ENCODE measurements around the gene NCOA7.
A peak's percentile ranks its signal among the peaks of the same experiment; 100 is the strongest.

Gene NCOA7, protein sequence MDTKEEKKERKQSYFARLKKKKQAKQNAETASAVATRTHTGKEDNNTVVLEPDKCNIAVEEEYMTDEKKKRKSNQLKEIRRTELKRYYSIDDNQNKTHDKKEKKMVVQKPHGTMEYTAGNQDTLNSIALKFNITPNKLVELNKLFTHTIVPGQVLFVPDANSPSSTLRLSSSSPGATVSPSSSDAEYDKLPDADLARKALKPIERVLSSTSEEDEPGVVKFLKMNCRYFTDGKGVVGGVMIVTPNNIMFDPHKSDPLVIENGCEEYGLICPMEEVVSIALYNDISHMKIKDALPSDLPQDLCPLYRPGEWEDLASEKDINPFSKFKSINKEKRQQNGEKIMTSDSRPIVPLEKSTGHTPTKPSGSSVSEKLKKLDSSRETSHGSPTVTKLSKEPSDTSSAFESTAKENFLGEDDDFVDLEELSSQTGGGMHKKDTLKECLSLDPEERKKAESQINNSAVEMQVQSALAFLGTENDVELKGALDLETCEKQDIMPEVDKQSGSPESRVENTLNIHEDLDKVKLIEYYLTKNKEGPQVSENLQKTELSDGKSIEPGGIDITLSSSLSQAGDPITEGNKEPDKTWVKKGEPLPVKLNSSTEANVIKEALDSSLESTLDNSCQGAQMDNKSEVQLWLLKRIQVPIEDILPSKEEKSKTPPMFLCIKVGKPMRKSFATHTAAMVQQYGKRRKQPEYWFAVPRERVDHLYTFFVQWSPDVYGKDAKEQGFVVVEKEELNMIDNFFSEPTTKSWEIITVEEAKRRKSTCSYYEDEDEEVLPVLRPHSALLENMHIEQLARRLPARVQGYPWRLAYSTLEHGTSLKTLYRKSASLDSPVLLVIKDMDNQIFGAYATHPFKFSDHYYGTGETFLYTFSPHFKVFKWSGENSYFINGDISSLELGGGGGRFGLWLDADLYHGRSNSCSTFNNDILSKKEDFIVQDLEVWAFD

DNA sequence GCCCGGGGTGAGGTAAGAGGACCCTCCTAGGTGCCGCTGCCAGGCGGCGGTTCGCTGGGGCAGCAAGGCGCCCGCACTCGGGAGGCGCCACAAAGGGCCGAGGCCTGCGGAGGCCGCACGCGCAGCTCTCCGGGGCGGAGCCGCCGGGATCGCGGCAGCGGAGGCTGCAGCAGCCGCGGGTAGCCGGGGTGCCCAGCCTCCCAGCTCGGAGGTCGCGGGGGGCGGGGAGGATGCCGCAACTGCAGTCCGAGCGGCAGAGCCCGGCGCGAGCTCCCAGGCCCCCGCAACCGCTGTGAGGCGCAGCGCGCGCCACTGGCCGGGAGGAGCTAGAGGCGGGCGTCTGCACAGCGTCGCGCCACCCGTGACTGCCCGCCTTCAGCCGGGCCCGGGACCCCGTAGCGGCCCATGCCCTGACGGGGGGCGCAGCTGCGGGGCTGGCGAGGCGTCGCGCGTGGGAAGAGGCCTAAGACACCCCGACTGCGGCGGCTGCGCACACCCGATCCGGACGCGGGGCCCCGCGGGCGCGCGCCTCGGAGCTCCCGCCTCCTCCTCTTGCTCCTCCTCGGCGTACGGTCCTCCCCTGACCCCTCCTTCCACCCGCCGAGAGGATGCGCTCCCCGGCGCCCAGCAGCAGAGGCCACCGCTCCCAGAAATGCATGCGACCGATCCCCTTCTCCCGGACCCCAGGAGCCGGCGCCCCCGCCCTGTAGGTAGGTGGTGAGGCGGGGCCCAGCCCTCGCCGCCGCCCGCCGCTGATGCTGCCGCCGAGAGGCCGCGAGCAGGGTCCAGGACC is at the start of gene NCOA7:
Gene NCOA7 (plus strand): TSS at position 603 of the 793 bp plus-strand sequence. CDS start 24,395 bp downstream, outside the sequence.
- DNase-seq (ENCODE audit: low read depth in 2 of 2), result peak; percentile 31 to 55

- no peak for DNase-seq (ENCODE audit: low read depth in 2 of 2)
Observed at GRCh38 chr6:125741336-125741735, 49.4 kb upstream of the NCOA7 start.

GRCh38 chr6:125742024-125742423 is 48.7 kb upstream of the NCOA7 start:
- no peak for DNase-seq (ENCODE audit: low read depth in 2 of 2)

DNA sequence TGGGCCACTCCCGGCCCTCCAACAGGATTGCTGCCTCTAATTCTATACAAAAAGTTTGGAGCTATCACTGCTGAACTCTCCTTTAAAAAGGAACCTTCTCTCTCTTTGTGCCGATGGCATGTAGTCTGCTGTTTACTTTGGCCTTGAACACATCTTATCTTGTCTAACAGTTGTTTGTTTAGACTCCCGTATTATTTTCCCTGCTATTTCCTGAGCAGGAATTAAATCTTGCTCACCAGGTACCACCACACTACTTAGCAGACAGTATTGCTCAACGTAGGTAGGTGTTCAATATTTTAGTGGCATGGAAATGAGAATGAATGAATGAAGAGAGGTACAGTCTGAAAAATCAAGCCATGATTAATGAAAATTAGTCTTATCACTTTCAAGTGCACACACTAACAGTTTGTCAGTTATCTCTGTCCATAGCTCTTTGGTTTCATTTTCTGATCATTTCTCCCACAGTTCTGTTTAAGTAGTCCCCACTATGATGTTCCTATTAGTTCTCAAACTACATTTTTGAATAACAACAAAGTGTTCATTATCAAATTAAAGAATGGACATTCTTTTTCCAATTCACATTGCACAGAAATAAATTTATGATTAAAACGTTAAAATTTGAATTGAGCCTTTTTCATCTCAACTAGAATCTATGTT is 48.2 kb upstream of the NCOA7 start:
- DNase-seq (ENCODE audit: low read depth in 2 of 2), result no peak

DNA sequence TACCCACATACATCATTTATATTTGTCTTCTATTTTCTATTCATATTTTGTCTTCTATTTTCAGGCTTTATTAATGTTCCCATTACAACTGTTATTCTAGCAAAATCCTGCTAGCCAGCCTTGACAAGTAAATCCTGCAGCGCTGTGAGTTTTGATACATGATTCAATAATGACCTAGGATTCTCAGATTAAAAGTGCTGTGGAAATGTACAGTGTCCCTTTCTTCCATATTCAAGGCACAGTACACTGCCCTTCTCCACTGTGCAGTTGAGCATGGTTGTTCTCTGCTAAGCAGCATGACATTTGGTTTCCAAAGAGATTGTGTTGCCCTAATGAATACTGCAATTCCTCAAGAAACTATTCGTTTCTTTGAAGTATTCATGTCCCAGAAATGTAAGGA is 47.2 kb upstream of the NCOA7 start:
- no peak for DNase-seq (ENCODE audit: low read depth in 2 of 2)

- no peak for DNase-seq (ENCODE audit: low read depth in 2 of 2)
Observed at GRCh38 chr6:125745281-125746018, 45.3 kb upstream of the NCOA7 start.

GRCh38 chr6:125746019-125746414 is 44.7 kb upstream of the NCOA7 start:
- DNase-seq (ENCODE audit: low read depth in 2 of 2), result no peak

DNA sequence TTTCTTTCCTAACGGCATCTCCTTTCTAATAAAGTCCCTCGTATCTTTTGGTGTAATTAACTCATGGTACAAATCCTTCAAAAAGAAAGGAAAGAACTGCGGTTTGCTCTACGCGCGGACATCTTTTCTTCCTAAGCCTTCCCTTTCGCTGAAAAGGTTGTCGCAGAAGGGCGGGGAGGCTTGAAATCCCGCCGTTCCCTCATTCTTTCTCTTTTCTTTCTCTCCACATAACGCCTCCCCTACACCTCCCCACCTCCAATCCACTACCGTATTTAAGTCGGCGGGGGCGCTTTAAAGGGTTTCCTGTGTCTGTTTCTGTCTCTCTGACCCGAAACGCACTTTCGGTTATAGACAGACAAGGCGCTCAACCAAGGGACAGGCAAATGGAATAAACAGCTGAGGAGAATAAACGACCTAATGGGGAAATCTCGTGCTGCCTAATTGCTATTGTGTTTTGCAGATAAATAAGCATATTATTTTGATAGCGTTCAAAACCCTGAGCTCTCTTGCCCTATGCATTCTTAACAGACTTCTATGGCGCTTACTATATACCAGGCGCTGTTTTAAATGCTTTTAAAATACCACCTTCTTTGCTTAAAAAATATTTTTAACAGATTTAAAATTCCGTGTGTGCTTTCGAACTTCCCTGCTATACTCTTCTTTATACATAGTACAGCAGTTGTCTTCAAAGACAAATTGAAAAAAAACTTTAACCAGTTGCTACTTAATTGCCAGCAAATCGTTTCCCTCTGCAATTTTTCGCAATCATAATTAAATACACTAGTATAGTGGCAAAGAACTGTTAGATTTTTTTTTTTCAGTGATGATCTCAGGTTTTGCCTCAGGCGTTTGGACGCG is 43.8 kb upstream of the NCOA7 start:
- peak; percentile 20 to 35 for DNase-seq (ENCODE audit: low read depth in 2 of 2)

- no peak for DNase-seq (ENCODE audit: low read depth in 2 of 2)
Observed at GRCh38 chr6:125747589-125748405, 43.0 kb upstream of the NCOA7 start.

DNA sequence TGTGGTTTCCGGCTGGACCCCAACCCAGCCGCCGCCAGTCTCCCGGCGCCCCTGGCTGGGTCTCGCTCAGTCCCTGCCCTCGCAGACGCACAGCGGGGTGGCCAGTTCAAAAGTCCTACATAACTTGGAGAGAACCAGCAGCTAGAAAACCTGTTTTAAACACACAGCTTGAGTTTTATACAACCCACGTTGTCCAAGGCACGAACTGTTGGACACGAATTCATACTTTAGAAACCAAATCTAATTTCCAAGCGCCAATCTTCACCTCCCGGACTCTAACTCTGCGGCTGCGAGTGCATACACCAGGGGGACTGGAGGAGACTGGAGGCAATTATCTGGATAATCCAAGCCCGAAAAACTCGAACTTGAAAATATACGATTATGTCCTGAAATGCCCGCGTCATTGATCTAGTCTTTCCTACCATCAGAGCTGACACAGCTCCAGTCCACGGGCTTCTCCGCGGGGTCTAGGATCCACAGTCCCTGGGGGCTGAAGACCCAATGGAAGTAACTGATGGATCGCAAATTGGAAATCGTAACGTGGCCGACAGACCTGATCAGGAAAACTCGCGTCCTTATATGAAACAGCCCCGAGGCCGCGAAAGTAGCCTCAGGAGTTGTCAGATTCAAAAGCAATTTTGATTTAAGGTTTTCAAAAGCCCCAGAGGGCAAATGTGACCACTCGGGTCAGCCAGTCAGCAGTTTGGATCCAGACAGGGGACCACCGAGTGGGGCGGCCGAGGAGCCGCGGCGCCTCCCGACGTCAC is 42.2 kb upstream of the NCOA7 start:
- DNase-seq (ENCODE audit: low read depth in 2 of 2), result no peak

- peak; percentile 49 to 60 for DNase-seq (ENCODE audit: low read depth in 2 of 2)
Observed at GRCh38 chr6:125749173-125749864, 41.4 kb upstream of the NCOA7 start, which contains the start of gene HEY2. Gene HEY2, plus strand, starts transcription at chr6:125749632. Its CDS starts 145 bp downstream, at chr6:125749777.

DNA sequence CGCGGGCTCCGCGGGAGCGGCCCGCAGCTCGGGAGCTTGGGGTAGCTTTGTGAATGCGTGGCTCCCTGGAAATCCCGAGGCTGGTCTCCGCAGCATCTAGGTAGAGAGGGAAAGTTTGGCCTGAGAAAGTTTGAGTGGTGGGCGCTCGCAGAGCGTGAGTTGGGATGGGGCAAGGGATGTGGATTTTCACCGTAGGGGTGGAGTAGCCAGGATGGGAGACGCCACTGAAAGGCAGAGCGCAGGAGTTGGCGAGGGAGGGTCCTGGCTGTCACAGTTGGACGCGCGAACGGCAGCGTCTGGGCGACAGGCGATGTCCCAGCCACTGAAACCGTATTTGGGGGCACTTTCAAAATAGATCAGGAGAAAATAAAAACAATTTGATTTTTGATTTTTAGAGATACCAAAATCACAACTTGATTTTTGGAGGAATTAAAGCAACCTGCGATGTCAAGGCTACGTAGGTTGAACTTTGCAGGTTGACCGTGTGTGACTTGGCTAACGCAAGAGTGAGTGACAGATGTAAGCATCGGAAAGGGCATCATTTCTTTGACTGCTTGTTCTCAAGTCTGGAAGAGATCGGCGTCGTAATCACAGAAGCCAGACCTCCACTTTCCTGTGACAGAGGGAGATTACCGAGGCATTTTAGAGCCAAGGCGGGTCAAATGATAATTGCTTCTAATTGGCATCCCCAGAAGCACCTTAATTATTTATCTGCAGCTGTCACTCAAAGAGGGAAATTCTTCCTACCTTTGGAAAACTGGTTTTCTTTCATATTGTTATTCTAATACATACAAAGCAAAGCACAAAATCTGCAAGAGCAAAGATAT is 40.7 kb upstream of the NCOA7 start:
- no peak for DNase-seq (ENCODE audit: low read depth in 2 of 2)

- no peak for DNase-seq (ENCODE audit: low read depth in 2 of 2)
Observed at GRCh38 chr6:125750692-125751333, 39.9 kb upstream of the NCOA7 start.

DNA sequence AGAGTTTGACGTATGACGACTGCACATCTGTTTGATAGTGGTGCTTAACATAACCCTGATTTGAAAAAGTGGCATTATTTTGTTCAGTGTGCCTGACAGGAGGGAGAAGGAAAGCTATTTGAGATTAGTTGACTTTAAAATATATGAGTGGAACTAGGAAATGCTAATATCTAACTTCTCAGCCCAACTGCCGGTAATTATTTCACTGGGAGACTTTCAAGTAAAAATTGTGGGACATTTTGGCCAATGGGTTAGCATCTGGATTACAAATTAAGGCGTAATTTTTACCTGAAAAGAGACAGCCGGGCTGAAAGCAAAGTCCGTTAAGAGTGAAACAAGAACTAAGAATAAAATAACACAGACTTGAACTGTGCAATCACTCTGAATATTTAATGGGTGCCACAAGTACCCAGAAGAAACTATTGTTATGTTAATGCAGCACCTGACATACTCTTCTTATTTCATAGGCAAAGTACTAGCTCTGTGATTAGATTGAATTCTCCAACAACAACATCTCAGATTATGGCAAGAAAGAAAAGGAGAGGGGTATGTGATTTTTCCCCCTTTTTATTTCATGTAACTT is 39.3 kb upstream of the NCOA7 start:
- no peak for DNase-seq (ENCODE audit: low read depth in 2 of 2)

GRCh38 chr6:125752773-125753172 is 38.0 kb upstream of the NCOA7 start:
- DNase-seq (ENCODE audit: low read depth in 2 of 2), result no peak
